AG04450 (cell line): Measurements from ENCODE around the gene BICD2. TPM values are rescaled to one million over a fixed set of nuclear protein-coding genes. Genes with fewer than 3 reads are reported as not detected.

Experiments used
- CTCF ChIA-PET: fragments of 300-600, 350-600 bp; formaldehyde crosslinking; extraction: SDS; loops from one replicate; lab custom pipeline; 2022; ENCODE audit warnings: antibody characterized with exemption, inconsistent platforms; lab: Charles Lee
- POLR2A ChIA-PET: fragments of 350-600 bp; formaldehyde crosslinking; extraction: SDS; loops from one replicate; lab custom pipeline; 2021; ENCODE audit warnings: antibody characterized with exemption, inconsistent platforms; lab: Yijun Ruan, JAX
- DNase-seq: peaks from one replicate; pipeline ENCODE4 v3.0.0-alpha.2; 2011; ENCODE audit warnings: low read depth, low spot score
- H3K27ac ChIP-seq: one replicate; pipeline ENCODE4 v1.5.1; 2012; ENCODE audit warnings: low read depth, low read length, control low read depth
- H3K27me3 ChIP-seq: one replicate; pipeline ENCODE4 v1.6.0; 2012; ENCODE audit warnings: low read length; ENCODE audit not compliant: control insufficient read depth, insufficient read depth
- H3K4me3 ChIP-seq: 2 replicates; pipeline ENCODE4 v1.5.1; 2011; ENCODE audit warnings: mild to moderate bottlenecking, low read depth, low read length, control low read depth
- H3K9me3 ChIP-seq: 2 replicates; pipeline ENCODE4 v1.5.1; 2012; ENCODE audit warnings: low read length; ENCODE audit not compliant: control insufficient read depth, insufficient read depth
- polyA plus RNA-seq: library from polyadenylated mRNA; depleted of rRNA; stranded (reverse); fragments of >200 nt; gene quantifications from 2 replicates; pipeline ENCODE4 v1.2.3, GENCODE V29; 2011
- TF ChIP-seq, protein P1 (sequence below): IDR thresholded peaks from 2 replicates; pipeline ENCODE4 v1.5.1; 2011; ENCODE audit warnings: low read depth, low read length, control low read depth, inconsistent platforms

Gene BICD2
- polyA plus RNA-seq, 1 experiment, result 11.2 TPM

DNA sequence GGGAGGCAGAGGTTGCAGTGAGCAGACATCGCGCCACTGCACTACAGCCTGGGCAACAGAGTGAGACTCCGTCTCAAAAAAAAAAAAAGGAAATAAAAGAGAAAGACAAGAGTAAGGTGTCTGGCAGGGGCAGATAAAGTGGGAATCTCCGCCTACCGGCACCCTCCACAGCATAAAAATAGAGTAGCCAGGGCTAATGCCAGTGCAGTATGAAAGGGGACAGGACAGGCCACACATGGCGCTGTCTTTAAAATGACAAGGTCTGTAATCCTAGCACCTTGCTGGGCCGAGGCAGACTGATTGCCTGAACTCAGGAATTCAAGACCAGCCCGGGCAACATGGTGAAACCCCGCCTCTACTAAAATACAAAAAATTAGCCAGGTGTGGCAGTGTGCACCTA is 7.8 kb downstream of the BICD2 start:
- ChIA-PET CTCF (no interaction called here), POLR2A (no interaction called here)
- DNase-seq, result no peak

DNA sequence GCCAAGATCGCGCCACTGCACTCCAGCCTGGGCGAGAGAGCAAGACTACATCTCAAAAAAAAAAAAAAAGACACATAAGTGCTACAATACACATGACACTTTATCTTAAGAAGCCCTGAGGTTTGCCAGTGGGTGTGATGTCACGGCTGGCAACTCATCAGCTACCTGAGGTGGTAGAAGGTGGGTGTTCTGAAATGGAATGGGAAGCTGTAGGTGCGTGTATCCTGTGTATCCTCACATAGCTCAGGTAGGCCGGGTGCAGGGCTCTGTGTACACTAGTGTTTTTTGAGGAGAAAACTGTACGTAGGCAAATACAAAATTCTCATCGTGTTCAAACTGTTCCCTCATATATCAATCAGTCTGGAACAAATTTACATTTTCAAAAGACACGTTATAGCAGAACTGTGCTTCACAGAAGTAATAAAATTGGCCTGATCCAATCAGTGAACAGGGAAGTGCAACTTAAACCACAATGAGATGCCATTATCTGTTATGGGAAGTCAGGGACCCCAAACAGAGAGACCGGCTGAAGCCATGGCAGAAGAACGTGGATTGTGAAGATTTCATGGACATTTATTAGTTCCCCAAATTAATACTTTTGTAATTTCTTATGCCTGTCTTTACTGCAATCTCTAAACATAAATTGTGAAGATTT is 10.4 kb downstream of the BICD2 start:
- POLR2A ChIA-PET, result interaction anchor here (0.7 kb wide), 1 partner anchor 40 kb away, joined by 5 read pairs; no protein-coding TSS in a partner anchor
- TF ChIP-seq, protein P1, sequence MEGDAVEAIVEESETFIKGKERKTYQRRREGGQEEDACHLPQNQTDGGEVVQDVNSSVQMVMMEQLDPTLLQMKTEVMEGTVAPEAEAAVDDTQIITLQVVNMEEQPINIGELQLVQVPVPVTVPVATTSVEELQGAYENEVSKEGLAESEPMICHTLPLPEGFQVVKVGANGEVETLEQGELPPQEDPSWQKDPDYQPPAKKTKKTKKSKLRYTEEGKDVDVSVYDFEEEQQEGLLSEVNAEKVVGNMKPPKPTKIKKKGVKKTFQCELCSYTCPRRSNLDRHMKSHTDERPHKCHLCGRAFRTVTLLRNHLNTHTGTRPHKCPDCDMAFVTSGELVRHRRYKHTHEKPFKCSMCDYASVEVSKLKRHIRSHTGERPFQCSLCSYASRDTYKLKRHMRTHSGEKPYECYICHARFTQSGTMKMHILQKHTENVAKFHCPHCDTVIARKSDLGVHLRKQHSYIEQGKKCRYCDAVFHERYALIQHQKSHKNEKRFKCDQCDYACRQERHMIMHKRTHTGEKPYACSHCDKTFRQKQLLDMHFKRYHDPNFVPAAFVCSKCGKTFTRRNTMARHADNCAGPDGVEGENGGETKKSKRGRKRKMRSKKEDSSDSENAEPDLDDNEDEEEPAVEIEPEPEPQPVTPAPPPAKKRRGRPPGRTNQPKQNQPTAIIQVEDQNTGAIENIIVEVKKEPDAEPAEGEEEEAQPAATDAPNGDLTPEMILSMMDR, result no peak
- Histone ChIP-seq H3K27me3 (no peaks in the 10 kb centered on the region), H3K4me3 (no peak overlapping the region), H3K27ac (no peak overlapping the region), H3K9me3 (peaks cover 5% of the 10 kb centered on the region)
- CTCF ChIA-PET, result interaction anchor here (1.1 kb wide), 1 partner anchor 11 kb away, joined by 3 read pairs; the partner anchor contains the start of gene BICD2
- no peak for DNase-seq

More for the DNA sequence above, 7.8 kb downstream of the BICD2 start:
- TF ChIP-seq, protein P1, result no peak
- Histone ChIP-seq H3K9me3 (peaks cover 5% of the 10 kb centered on the region), H3K27me3 (no peaks in the 10 kb centered on the region), H3K27ac (no peak overlapping the region), H3K4me3 (no peak overlapping the region)

DNA sequence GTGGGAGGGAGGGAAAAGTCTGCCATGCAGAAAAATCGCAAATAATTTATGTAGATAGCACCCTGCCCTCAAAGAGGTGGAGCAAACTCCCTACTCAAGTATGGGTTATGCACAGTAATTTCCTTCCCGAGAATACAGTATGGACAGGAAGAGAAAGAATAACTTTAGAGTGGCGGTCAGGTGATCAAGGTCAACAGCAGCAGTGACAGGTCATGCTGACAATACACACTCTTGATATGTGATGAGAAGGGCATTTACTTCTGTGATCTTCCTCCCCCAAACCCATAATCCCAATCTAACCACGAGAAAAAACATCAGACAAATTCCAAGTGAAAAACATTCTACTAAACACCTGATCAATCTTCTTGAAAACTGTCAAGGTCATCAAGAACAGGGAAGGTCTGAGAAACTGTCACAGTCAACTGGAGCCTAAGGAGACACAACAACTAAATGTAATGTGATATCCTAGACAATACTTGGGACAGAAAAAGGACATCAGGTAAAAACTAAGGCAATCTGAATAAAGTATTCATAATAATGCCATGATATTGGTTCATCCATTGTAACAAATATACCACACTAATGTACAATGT is 11.7 kb downstream of the BICD2 start:
- TF ChIP-seq, protein P1, result no peak
- H3K27me3 ChIP-seq, result no peaks in the 10 kb centered on the region
- H3K27ac ChIP-seq, result no peak overlapping the region
- ChIA-PET POLR2A (no interaction called here), CTCF (no interaction called here)
- DNase-seq, result no peak
- no peak overlapping the region for H3K4me3 ChIP-seq
- peaks cover 5% of the 10 kb centered on the region for H3K9me3 ChIP-seq

DNA sequence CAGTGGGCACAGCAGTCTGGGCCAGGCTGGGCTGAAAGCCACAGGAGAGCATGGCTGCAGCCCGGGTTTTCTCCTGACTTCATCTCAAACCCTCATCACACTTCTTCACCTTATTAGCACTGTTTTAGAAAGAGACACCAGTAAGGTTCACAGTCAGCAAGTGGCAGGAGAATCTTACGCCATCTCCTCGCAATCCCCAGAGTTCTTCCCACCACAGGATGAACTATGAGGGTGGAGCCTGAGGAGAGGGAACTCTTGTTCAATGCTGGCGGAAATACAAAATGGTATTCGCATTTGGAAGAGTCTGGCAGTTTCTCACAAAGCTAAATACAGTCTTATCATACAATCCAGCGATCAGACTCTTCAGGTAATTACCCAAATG is 14.7 kb downstream of the BICD2 start:
- no peaks in the 10 kb centered on the region for H3K27me3 ChIP-seq
- TF ChIP-seq, protein P1, result no peak
- H3K27ac ChIP-seq, result no peak overlapping the region
- POLR2A ChIA-PET, result no interaction called here
- no peak for DNase-seq
- no peak overlapping the region for H3K4me3 ChIP-seq
- CTCF ChIA-PET, result interaction anchor here (1.1 kb wide), 1 partner anchor 15 kb away, joined by 4 read pairs; no protein-coding TSS in a partner anchor
- H3K9me3 ChIP-seq, result no peaks in the 10 kb centered on the region; the same call in 1 of the 2 replicates
